ENCODE measurements around the gene OR52I1. TPM values are rescaled to one million over a fixed set of nuclear protein-coding genes. Genes with fewer than 3 reads are reported as not detected.

The OR52I1 gene
- total RNA-seq, 5 donors from 2014 or later (not counting 1 experiment from before 2014, with no cell fraction given) = not detected

DNA sequence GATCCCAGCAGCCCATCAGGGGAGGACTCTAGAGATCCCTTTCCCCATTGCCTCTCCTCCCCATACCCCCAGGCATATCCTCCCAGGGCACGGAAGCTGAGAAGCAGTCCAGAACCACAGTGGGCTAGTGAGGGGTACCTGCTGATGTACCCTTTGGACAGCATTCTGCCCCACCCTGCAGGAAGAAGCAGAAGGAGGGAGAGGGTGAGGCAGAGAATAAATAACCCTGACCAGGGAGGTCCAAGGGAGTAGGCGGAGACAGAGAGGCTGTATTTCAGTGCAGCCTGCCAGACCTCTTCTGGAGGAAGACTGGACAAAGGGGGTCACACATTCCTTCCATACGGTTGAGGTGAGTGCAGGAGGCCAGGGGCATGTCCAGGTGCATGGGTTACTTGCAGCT, 49.8 kb downstream of the OR52I1 start, which contains the start of gene OR51E1:
Gene OR51E1, plus strand, starts transcription at position 301 of the 400 bp plus-strand sequence. CDS start 8,545 bp downstream, outside the sequence.
- no peaks in the 10 kb centered on the region for H3K4me1 ChIP-seq (ENCODE audit: control insufficient read depth in 1 of 2, extremely low read depth in 1 of 2, insufficient read depth in 2 of 2, low read length in 2 of 2)
- CTCF ChIA-PET = no interaction called here
- Mint-ChIP-seq H3K27ac (no peak within 1 kb of the TSS), H3K27me3 (peaks cover 3 to 16% of the 10 kb centered on the region in 2 donors), H3K4me3 (no peak within 1 kb of the TSS), H3K4me1 (no peaks in the 10 kb centered on the region), H3K36me3 (no peaks in the 10 kb centered on the region), H3K9me3 (no peaks in the 10 kb centered on the region)
- H3K9me3 ChIP-seq = no peaks in the 10 kb centered on the region
- H3K27ac ChIP-seq (ENCODE audit: low read length) = no peak within 1 kb of the TSS
- WGBS (ENCODE audit: insufficient coverage) = 81% methylated on average over 2 of the region's 3 CpGs
- POLR2A ChIA-PET = interaction anchor here in 1 of 2 donors (0.5 kb wide), 1 partner anchor 1166 kb away, joined by 5 read pairs; no protein-coding TSS in a partner anchor
- H3K27me3 ChIP-seq (replicated peaks in 1 of 2; ENCODE audit: control insufficient read depth in 2 of 2, extremely low read depth in 1 of 2, insufficient read depth in 2 of 2, low read length in 1 of 2) = peaks cover 0 to 18% of the 10 kb centered on the region in 2 experiments
- no peak for ATAC-seq (replicated peaks in 1 of 4)
- H3K4me3 ChIP-seq (ENCODE audit: control insufficient read depth in 1 of 2, extremely low read depth in 1 of 2, low read length in 1 of 2) = no peak within 1 kb of the TSS
- no peak for DNase-seq
- H3K36me3 ChIP-seq (ENCODE audit: control insufficient read depth in 2 of 2, extremely low read depth in 1 of 2, insufficient read depth in 1 of 2, low read length in 1 of 2) = no peaks in the 10 kb centered on the region

DNA sequence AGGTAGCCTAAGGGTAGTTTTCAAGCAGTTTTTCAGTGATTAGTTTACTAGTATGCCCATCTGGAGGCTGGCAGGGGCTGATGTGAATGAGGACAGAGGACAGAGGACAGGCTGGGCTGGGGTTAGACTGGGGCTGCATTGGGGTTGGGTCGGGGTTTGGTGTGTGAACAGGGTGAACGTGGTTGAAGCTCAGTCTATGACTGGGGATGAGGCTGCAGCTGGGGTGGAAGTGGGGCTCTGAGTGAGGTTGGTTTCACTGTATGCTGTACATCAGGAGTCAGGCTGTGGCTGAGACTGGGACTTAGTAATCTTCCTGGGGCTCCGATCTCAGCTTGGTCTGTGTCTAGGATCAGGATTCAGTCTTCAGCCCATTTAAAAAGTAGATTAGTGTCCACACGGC, 50.4 kb downstream of the OR52I1 start:
- Histone ChIP-seq H3K27me3 (replicated peaks in 1 of 2; ENCODE audit: control insufficient read depth in 2 of 2, extremely low read depth in 1 of 2, insufficient read depth in 2 of 2, low read length in 1 of 2) (peaks cover 0 to 18% of the 10 kb centered on the region in 2 experiments), H3K36me3 (ENCODE audit: control insufficient read depth in 2 of 2, extremely low read depth in 1 of 2, insufficient read depth in 1 of 2, low read length in 1 of 2) (no peaks in the 10 kb centered on the region), H3K4me1 (ENCODE audit: control insufficient read depth in 1 of 2, extremely low read depth in 1 of 2, insufficient read depth in 2 of 2, low read length in 2 of 2) (no peaks in the 10 kb centered on the region), H3K9me3 (no peaks in the 10 kb centered on the region), H3K4me3 (ENCODE audit: control insufficient read depth in 1 of 2, extremely low read depth in 1 of 2, low read length in 1 of 2) (no peak overlapping the region), H3K27ac (ENCODE audit: low read length) (no peak overlapping the region)
- CTCF ChIA-PET = no interaction called here
- no peak overlapping the region for H3K4me3 Mint-ChIP-seq
- H3K9me3 Mint-ChIP-seq = no peaks in the 10 kb centered on the region
- H3K4me1 Mint-ChIP-seq = no peaks in the 10 kb centered on the region
- ATAC-seq (replicated peaks in 1 of 4) (no peak), DNase-seq (no peak)
- no peaks in the 10 kb centered on the region for H3K36me3 Mint-ChIP-seq
- H3K27me3 Mint-ChIP-seq = peaks cover 3 to 16% of the 10 kb centered on the region in 2 donors
- H3K27ac Mint-ChIP-seq = no peak overlapping the region
- POLR2A ChIA-PET = interaction anchor here in 1 of 2 donors (0.5 kb wide), 1 partner anchor 1165 kb away, joined by 5 read pairs; no protein-coding TSS in a partner anchor
- 58% methylated on average over 3 of the region's 4 CpGs for WGBS (ENCODE audit: insufficient coverage)

Other genes with a start within 250 kb of the OR52I1 start
- not detected for gene OR52B4, start 225.7 kb upstream of the OR52I1 start, total RNA-seq
- gene TRIM21, start 200.3 kb upstream of the OR52I1 start, total RNA-seq = 10 to 100 TPM; 21.7 to 40.1 (median 29.4) TPM
- gene OR52K2, start 144.7 kb upstream of the OR52I1 start, total RNA-seq = not detected
- not detected for gene OR52K1, start 111.4 kb upstream of the OR52I1 start, total RNA-seq
- not detected for gene OR52M1, start 48.8 kb upstream of the OR52I1 start, total RNA-seq
- not detected for gene OR52I2, start 12.3 kb upstream of the OR52I1 start, total RNA-seq
- 10 to 100 TPM in 3 of 5 donors, 1 to 10 TPM in 2; 7.6 to 22.0 (median 17.4) TPM for gene TRIM68, start 14.2 kb downstream of the OR52I1 start, total RNA-seq
- not detected for gene OR51D1, start 43.4 kb downstream of the OR52I1 start, total RNA-seq
- gene OR51E1, start 49.9 kb downstream of the OR52I1 start, total RNA-seq = not detected
- gene OR51E2, start 103.8 kb downstream of the OR52I1 start, total RNA-seq = not detected
- not detected for gene MMP26, start 110.7 kb downstream of the OR52I1 start, total RNA-seq
- not detected for gene OR51F1, start 175.9 kb downstream of the OR52I1 start, total RNA-seq
- not detected for gene OR52R1, start 210.3 kb downstream of the OR52I1 start, total RNA-seq
- not detected for gene OR51F2, start 227.3 kb downstream of the OR52I1 start, total RNA-seq